T-cell (primary cell): Measurements from ENCODE around the gene UNK. TPM values are rescaled to one million over a fixed set of nuclear protein-coding genes. Genes with fewer than 3 reads are reported as not detected.
A peak's percentile ranks its signal among the peaks of the same experiment; 100 is the strongest.

Experiments used
- ATAC-seq, 4 experiments: fragments of 200-7000 bp in 3 of 4; fragments of 150-1000 bp in 1 of 4; cut with Tn5 transposase; replicated peaks in 1 of 4; 1 replicate in 3 of 4; 2 replicates in 1 of 4; pipeline ENCODE4 v1.10.0; 2021; ENCODE audit warnings: moderate library complexity in 3 of 4, mild to moderate bottlenecking in 2 of 4, moderate number of reproducible peaks in 1 of 4
- CTCF ChIA-PET, 2 donors: fragments of 300-600 bp; sonication (Branson Sonifier 250); formaldehyde crosslinking; loops; one replicate each; lab custom pipeline; 2022; ENCODE audit warnings: antibody characterized with exemption in 2 of 2; lab: Charles Lee
- POLR2A ChIA-PET, 2 donors: fragments of 300-600 bp; sonication (Branson Sonifier 250); formaldehyde crosslinking; loops; one replicate each; lab custom pipeline; 2022; ENCODE audit warnings: antibody characterized with exemption in 2 of 2; lab: Charles Lee
- DNase-seq, 35 experiments: peaks; one replicate each; pipeline versions ENCODE4 v3.0.0 to v3.0.0-alpha.2; 2013 to 2023
- H3K27ac ChIP-seq: one replicate; pipeline ENCODE4 v1.5.1; 2013; ENCODE audit warnings: low read length
- H3K27me3 ChIP-seq, 2 experiments: replicated peaks in 1 of 2; 1 replicate in 1 of 2; 2 replicates in 1 of 2; pipeline versions ENCODE4 v1.6.1 to v1.7.0; 2013; ENCODE audit warnings: low read length in 1 of 2, mixed read lengths in 1 of 2; ENCODE audit not compliant: control insufficient read depth in 2 of 2, insufficient read depth in 2 of 2; ENCODE audit errors: extremely low read depth in 1 of 2
- H3K36me3 ChIP-seq, 2 donors: 1 replicate in 1 of 2; 2 replicates in 1 of 2; pipeline versions ENCODE4 v1.6.1 to v1.7.0; 2013; ENCODE audit warnings: low read length in 1 of 2; ENCODE audit not compliant: control insufficient read depth in 2 of 2, insufficient read depth in 1 of 2; ENCODE audit errors: extremely low read depth in 1 of 2
- H3K4me1 ChIP-seq, 2 experiments: 1 replicate in 1 of 2; 2 replicates in 1 of 2; pipeline versions ENCODE4 v1.6.1 to v1.7.0; 2013; ENCODE audit warnings: low read length in 2 of 2, mixed read lengths in 1 of 2; ENCODE audit not compliant: insufficient read depth in 2 of 2, control insufficient read depth in 1 of 2; ENCODE audit errors: extremely low read depth in 1 of 2
- H3K4me3 ChIP-seq, 2 donors: 1 replicate in 1 of 2; 2 replicates in 1 of 2; pipeline versions ENCODE4 v1.5.1 to v1.7.0; 2013; ENCODE audit warnings: mild to moderate bottlenecking in 2 of 2, low read length in 1 of 2, moderate library complexity in 1 of 2; ENCODE audit not compliant: control insufficient read depth in 1 of 2; ENCODE audit errors: extremely low read depth in 1 of 2
- H3K9me3 ChIP-seq: 2 replicates; pipeline ENCODE4 v1.7.0; 2013
- H3K27ac Mint-ChIP-seq, 2 donors: one replicate each; pipeline ENCODE4 v1.8.0; 2020 to 2021; ENCODE audit warnings: mild to moderate bottlenecking in 2 of 2, mixed read lengths in 2 of 2
- H3K27me3 Mint-ChIP-seq, 2 donors: one replicate each; pipeline ENCODE4 v1.8.0; 2021 to 2022; ENCODE audit warnings: mixed read lengths in 2 of 2
- H3K36me3 Mint-ChIP-seq: one replicate; pipeline ENCODE4 v1.8.0; 2021; ENCODE audit warnings: mixed read lengths
- H3K4me1 Mint-ChIP-seq, 3 donors: one replicate each; pipeline ENCODE4 v1.8.0; 2020 to 2022; ENCODE audit warnings: mixed read lengths in 3 of 3, mild to moderate bottlenecking in 1 of 3
- H3K4me3 Mint-ChIP-seq, 3 donors: one replicate each; pipeline ENCODE4 v1.8.0; 2020 to 2022; ENCODE audit warnings: mild to moderate bottlenecking in 3 of 3, mixed read lengths in 3 of 3, moderate library complexity in 3 of 3
- H3K9me3 Mint-ChIP-seq, 3 donors: one replicate each; pipeline ENCODE4 v1.8.0; 2020 to 2022; ENCODE audit warnings: mixed read lengths in 3 of 3
- WGBS: methylation state at CpG from one replicate; pipeline ENCODE4 v1.1.5; 2013; ENCODE audit warnings: missing lambda C conversion rate; ENCODE audit not compliant: insufficient coverage; 5-methylcytosine and 5-hydroxymethylcytosine counted together
- total RNA-seq, 35 experiments: library from RNA in 6 of 35; stranded (reverse) in 6 of 35; fragments of 120-200 nt in 1 of 35; gene quantifications; one replicate each; pipeline versions ENCODE4 v1.2.1 to v1.2.4 and lab custom pipeline; 2013 to 2026

The UNK gene
- total RNA-seq, 5 donors from 2014 or later (not counting 1 experiment from before 2014, with no cell fraction given), result 37.1 to 50.3 (median 39.2) TPM

- ATAC-seq, result no peak
- peaks cover 9 to 15% (median 14%) of the 10 kb centered on the region in 3 donors for H3K4me1 Mint-ChIP-seq
- no peak overlapping the region for H3K4me3 Mint-ChIP-seq
- ChIA-PET POLR2A (interaction anchor here in 1 of 2 donors (0.7 kb wide), 1 partner anchor 8 kb away, joined by 4 read pairs; no protein-coding TSS in a partner anchor), CTCF (no interaction called here)
- no peaks in the 10 kb centered on the region for H3K36me3 ChIP-seq
- H3K27ac Mint-ChIP-seq, result no peak overlapping the region
- H3K27me3 Mint-ChIP-seq, result no peaks in the 10 kb centered on the region
- peaks cover 0 to 23% of the 10 kb centered on the region in 2 experiments for H3K4me1 ChIP-seq
- DNase-seq, result no peak
- no peaks in the 10 kb centered on the region for H3K27me3 ChIP-seq
- no peaks in the 10 kb centered on the region for H3K9me3 ChIP-seq
- H3K36me3 Mint-ChIP-seq, result no peaks in the 10 kb centered on the region
- WGBS, result 60% methylated on average over 1 of the region's 8 CpGs
- no peak overlapping the region for H3K27ac ChIP-seq
- no peak overlapping the region for H3K4me3 ChIP-seq
- H3K9me3 Mint-ChIP-seq, result no peaks in the 10 kb centered on the region
These were observed 16.7 kb upstream of the UNK start for GRCh38 chr17:75767881-75768280.

DNA sequence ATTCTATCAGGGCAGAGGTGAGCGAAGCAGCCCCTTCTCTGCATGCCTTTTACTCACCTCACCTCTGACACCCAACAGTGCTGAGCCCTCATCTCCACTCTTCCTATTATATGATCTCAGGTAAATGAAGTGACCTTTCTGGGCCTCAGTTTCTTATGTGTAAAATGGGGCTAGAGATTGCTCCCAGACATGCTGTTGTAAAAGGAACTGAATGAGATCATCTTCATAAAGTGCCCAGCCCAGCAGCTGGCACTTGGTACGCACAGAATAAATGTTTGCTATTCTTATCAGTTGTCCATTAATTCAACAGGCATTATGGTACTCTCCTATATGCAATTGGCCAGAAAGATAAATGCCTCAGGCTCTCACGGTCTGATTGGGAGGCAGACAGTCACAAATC lies 15.1 kb upstream of the UNK start:
- H3K4me3 Mint-ChIP-seq, result no peak overlapping the region
- peaks cover 0 to 6% of the 10 kb centered on the region in 2 experiments for H3K4me1 ChIP-seq
- no peak for DNase-seq
- H3K36me3 Mint-ChIP-seq, result no peaks in the 10 kb centered on the region
- no peaks in the 10 kb centered on the region for H3K27me3 ChIP-seq
- 100% methylated on average over 1 of the region's 3 CpGs for WGBS
- H3K9me3 Mint-ChIP-seq, result no peaks in the 10 kb centered on the region
- H3K27me3 Mint-ChIP-seq, result no peaks in the 10 kb centered on the region
- H3K4me1 Mint-ChIP-seq, result peaks cover 2 to 6% (median 4%) of the 10 kb centered on the region in 3 donors
- ATAC-seq, result no peak
- H3K27ac Mint-ChIP-seq, result no peak overlapping the region
- CTCF ChIA-PET, result interaction anchor here in 1 of 2 donors (0.7 kb wide), 1 partner anchor 9 kb away, joined by 3 read pairs; no protein-coding TSS in a partner anchor
- H3K27ac ChIP-seq, result no peak overlapping the region
- peaks cover 0 to 2% of the 10 kb centered on the region in 2 donors for H3K36me3 ChIP-seq
- POLR2A ChIA-PET, result interaction anchor here in 1 of 2 donors (0.6 kb wide), 1 partner anchor 495 kb away, joined by 5 read pairs; no protein-coding TSS in a partner anchor
- no peak overlapping the region for H3K4me3 ChIP-seq
- H3K9me3 ChIP-seq, result no peaks in the 10 kb centered on the region

DNA sequence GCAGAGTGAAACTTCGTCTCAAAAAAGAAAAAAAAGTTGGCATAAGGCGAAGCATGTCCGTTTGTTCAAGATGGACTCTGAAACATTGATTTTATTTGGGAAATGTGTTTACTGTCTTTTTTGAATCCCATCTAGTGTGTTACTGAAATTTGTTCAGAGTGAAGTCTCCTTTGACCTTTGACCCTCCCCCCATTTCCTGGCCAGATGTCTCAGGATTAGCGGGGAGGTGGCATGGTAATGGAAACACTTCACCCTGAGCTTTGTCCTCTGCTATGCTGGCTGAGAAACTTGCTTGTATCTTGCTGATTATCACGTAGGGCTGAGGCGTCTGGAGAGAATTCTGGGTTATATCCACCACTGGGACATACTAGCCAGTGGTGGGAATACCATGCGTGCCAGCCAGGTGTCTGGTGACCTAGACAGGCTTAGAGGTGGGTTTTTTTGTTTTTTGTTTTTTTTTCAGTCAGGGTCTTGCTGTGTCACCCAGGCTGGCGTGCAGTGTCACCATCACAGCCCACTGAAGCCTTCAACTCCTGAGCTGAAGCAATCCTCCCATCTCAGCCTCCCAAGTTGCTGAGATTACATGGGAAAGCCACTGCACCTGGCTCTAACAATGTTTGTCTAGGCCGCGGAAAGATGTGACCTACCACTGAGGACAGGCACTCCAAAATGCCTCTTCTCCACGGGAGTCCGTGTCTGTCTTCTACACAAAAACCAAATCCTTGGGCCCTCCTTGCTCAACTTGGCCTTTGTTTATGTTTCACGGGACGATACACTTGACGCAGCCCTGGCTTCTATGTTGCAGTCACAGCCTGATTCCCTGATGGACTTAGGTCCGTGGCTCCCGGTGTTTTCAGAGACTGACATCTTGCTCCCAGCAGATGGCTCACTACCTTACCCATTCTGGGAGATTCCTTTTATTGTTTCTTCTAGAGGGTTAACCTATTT lies 13.0 kb upstream of the UNK start:
- peaks cover 14 to 20% (median 14%) of the 10 kb centered on the region in 3 donors for H3K4me1 Mint-ChIP-seq
- H3K27me3 ChIP-seq, result no peaks in the 10 kb centered on the region
- CTCF ChIA-PET, result interaction anchor here in 1 of 2 donors (1.2 kb wide), 1 partner anchor 8 kb away, joined by 3 read pairs; a partner anchor contains a TSS
- WGBS, result 93% methylated on average over 11 of the region's 17 CpGs
- ATAC-seq (no peak), DNase-seq (no peak)
- H3K9me3 Mint-ChIP-seq, result no peaks in the 10 kb centered on the region
- H3K9me3 ChIP-seq, result no peaks in the 10 kb centered on the region
- no peaks in the 10 kb centered on the region for H3K27me3 Mint-ChIP-seq
- no peak overlapping the region for H3K27ac ChIP-seq
- H3K36me3 Mint-ChIP-seq, result peaks cover 11% of the 10 kb centered on the region
- H3K27ac Mint-ChIP-seq, result peak overlapping the region in 1 of 2 donors; percentile 55
- H3K4me1 ChIP-seq, result peaks cover 2 to 6% of the 10 kb centered on the region in 2 experiments
- no peak overlapping the region for H3K4me3 Mint-ChIP-seq
- POLR2A ChIA-PET, result interaction anchor here in 1 of 2 donors (0.6 to 0.7 kb wide), 4 partner anchors 10 to 960 kb away, joined by 3 to 11 read pairs (median 6); partner anchors contain the start of gene UNK
- no peak overlapping the region for H3K4me3 ChIP-seq
- peaks cover 0 to 8% of the 10 kb centered on the region in 2 donors for H3K36me3 ChIP-seq

GRCh38 chr17:75773121-75773807 lies 11.3 kb upstream of the UNK start:
- H3K4me3 ChIP-seq, result no peak overlapping the region
- H3K36me3 ChIP-seq, result peaks cover 3 to 24% of the 10 kb centered on the region in 2 donors
- no peak overlapping the region for H3K27ac ChIP-seq
- H3K27me3 ChIP-seq, result no peaks in the 10 kb centered on the region
- H3K27me3 Mint-ChIP-seq, result no peaks in the 10 kb centered on the region
- 96% methylated on average over 9 of the region's 12 CpGs for WGBS
- no peaks in the 10 kb centered on the region for H3K9me3 ChIP-seq
- peaks cover 12 to 16% of the 10 kb centered on the region in 2 experiments for H3K4me1 ChIP-seq
- CTCF ChIA-PET, result interaction anchor here (0.7 to 2.3 kb wide), 2 partner anchors 10 to 20 kb away, joined by 4 to 11 read pairs; partner anchors contain the start of gene UNK (in 1 of the 2)
- POLR2A ChIA-PET, result interaction anchor here in 1 of 2 donors (1.6 kb wide), 1 partner anchor 8 kb away, joined by 3 read pairs; the partner anchor contains the start of gene GALK1
- ATAC-seq (peak in 1 of 4 experiments; percentile 5), DNase-seq (no peak)
- peaks cover 28 to 37% (median 29%) of the 10 kb centered on the region in 3 donors for H3K4me1 Mint-ChIP-seq
- peaks cover 27% of the 10 kb centered on the region for H3K36me3 Mint-ChIP-seq
- peak overlapping the region in 1 of 3 donors; percentile 46 for H3K4me3 Mint-ChIP-seq
- peak overlapping the region in 1 of 2 donors; percentile 52 for H3K27ac Mint-ChIP-seq
- no peaks in the 10 kb centered on the region for H3K9me3 Mint-ChIP-seq

DNA sequence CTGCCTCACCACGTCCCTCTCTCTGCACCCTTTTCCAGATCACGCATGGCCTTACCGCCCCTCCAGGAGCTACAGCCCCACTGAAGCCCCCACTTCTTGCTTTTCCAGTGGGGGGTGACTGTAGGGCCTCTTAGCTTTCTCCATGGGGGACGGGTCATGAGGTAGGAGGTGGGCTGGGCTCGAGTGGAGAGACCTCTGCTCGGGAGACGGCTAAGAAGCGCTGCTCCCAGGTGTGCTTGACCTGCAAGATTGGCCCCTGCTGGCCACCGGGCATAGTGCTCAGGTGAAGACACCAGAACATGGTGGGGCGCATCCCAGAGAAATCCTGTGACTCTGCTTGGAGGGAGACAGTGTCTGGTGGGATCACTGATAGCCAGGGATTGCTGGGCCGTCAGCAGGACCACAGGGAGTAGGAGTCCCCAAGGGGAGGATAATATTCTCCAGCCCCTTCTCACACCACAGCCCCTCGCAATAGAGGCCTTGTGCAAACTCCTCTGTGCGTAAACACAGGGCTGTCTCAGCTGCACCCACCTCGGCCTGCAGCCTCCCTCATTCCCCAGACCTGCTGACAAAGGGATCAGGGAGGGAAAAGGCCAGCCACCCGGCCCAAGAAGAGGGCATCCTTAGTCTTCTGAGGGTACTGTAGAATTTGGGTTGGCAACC lies 10.7 kb upstream of the UNK start:
- ATAC-seq (peak in 1 of 4 experiments; percentile 2), DNase-seq (no peak)
- ChIA-PET CTCF (interaction anchor here in 1 of 2 donors (2.3 kb wide), 1 partner anchor 10 kb away, joined by 11 read pairs; the partner anchor contains the start of gene UNK), POLR2A (interaction anchor here in 1 of 2 donors (1.4 to 1.6 kb wide), 2 partner anchors 9 kb away, joined by 3 to 5 read pairs; partner anchors contain the start of gene GALK1)
- peak overlapping the region in 1 of 2 donors; percentile 34 for H3K27ac Mint-ChIP-seq
- H3K4me3 Mint-ChIP-seq, result no peak overlapping the region
- H3K9me3 Mint-ChIP-seq, result no peaks in the 10 kb centered on the region
- Histone ChIP-seq H3K4me3 (no peak overlapping the region), H3K36me3 (peaks cover 6 to 30% of the 10 kb centered on the region in 2 donors), H3K27me3 (no peaks in the 10 kb centered on the region), H3K27ac (no peak overlapping the region), H3K4me1 (peaks cover 16 to 17% of the 10 kb centered on the region in 2 experiments), H3K9me3 (no peaks in the 10 kb centered on the region)
- H3K4me1 Mint-ChIP-seq, result peaks cover 30 to 38% (median 33%) of the 10 kb centered on the region in 3 donors
- H3K27me3 Mint-ChIP-seq, result no peaks in the 10 kb centered on the region
- peaks cover 34% of the 10 kb centered on the region for H3K36me3 Mint-ChIP-seq
- 94% methylated on average over 8 of the region's 15 CpGs for WGBS
